Mesenchymal stem cell (in vitro differentiated cells and primary cell): Measurements from ENCODE around the gene CDKN2B-AS1.

Source experiments
- DNase-seq: peaks from one replicate; pipeline ENCODE4 v3.0.0-alpha.2; 2013
- H2AFZ ChIP-seq: one replicate; pipeline ENCODE4 v1.6.1; 2013; ENCODE audit warnings: low read depth, mild to moderate bottlenecking, control low read depth, inconsistent platforms, low read length, moderate library complexity
- H2AK5ac ChIP-seq: 2 replicates; pipeline ENCODE4 v1.6.1; 2013; ENCODE audit warnings: low read length, moderate library complexity, mild to moderate bottlenecking, inconsistent platforms; ENCODE audit not compliant: severe bottlenecking
- H2BK120ac ChIP-seq: one replicate; pipeline ENCODE4 v1.6.1; 2013; ENCODE audit warnings: low read depth, mild to moderate bottlenecking, inconsistent platforms, low read length, moderate library complexity
- H2BK12ac ChIP-seq, 2 experiments: one replicate each; pipeline ENCODE4 v1.6.1; 2013; ENCODE audit warnings: inconsistent platforms in 2 of 2, low read length in 2 of 2, mild to moderate bottlenecking in 2 of 2, moderate library complexity in 2 of 2, control low read depth in 1 of 2
- H2BK15ac ChIP-seq: one replicate; pipeline ENCODE4 v1.6.1; 2013; ENCODE audit warnings: mild to moderate bottlenecking, low read depth, inconsistent platforms; ENCODE audit not compliant: poor library complexity, severe bottlenecking
- H2BK5ac ChIP-seq: 2 replicates; pipeline ENCODE4 v1.6.1; 2013; ENCODE audit warnings: low read depth, mild to moderate bottlenecking, low read length, control low read depth, inconsistent platforms; ENCODE audit not compliant: poor library complexity, severe bottlenecking
- H3K14ac ChIP-seq, 2 experiments: one replicate each; pipeline ENCODE4 v1.6.1; 2013; ENCODE audit warnings: inconsistent platforms in 2 of 2, low read length in 2 of 2, control low read depth in 1 of 2, mild to moderate bottlenecking in 1 of 2, moderate library complexity in 1 of 2
- H3K18ac ChIP-seq, 2 experiments: one replicate each; pipeline ENCODE4 v1.6.1; 2013; ENCODE audit warnings: inconsistent platforms in 2 of 2, low read length in 2 of 2, control low read depth in 1 of 2, low read depth in 1 of 2, mild to moderate bottlenecking in 1 of 2
- H3K23ac ChIP-seq, 2 experiments: one replicate each; pipeline ENCODE4 v1.6.1; 2013; ENCODE audit warnings: inconsistent platforms in 2 of 2, low read length in 2 of 2, mild to moderate bottlenecking in 2 of 2, moderate library complexity in 2 of 2, control low read depth in 1 of 2
- H3K27ac ChIP-seq: 2 replicates; pipeline ENCODE4 v1.5.1; 2013; ENCODE audit warnings: mild to moderate bottlenecking, moderate library complexity, low read length, control low read depth, inconsistent platforms; ENCODE audit not compliant: poor library complexity, severe bottlenecking
- H3K27me3 ChIP-seq, 2 experiments: 2 replicates each; pipeline versions ENCODE4 v1.6.1 to v1.7.0; 2013; ENCODE audit warnings: low read length in 2 of 2, mild to moderate bottlenecking in 2 of 2, moderate library complexity in 2 of 2, control low read depth in 1 of 2, inconsistent platforms in 1 of 2; ENCODE audit not compliant: control insufficient read depth in 1 of 2, insufficient read depth in 1 of 2
- H3K36me3 ChIP-seq, 2 experiments: 2 replicates each; pipeline versions ENCODE4 v1.6.1 to v1.7.0; 2013; ENCODE audit warnings: low read length in 2 of 2, control low read depth in 1 of 2, inconsistent platforms in 1 of 2, low read depth in 1 of 2, mild to moderate bottlenecking in 1 of 2; ENCODE audit not compliant: insufficient read depth in 2 of 2, control insufficient read depth in 1 of 2
- H3K4ac ChIP-seq, 2 experiments: one replicate each; pipeline ENCODE4 v1.6.1; 2013; ENCODE audit warnings: inconsistent platforms in 2 of 2, low read length in 2 of 2, mild to moderate bottlenecking in 2 of 2, moderate library complexity in 2 of 2, control low read depth in 1 of 2, low read depth in 1 of 2
- H3K4me1 ChIP-seq: 2 replicates; pipeline ENCODE4 v1.6.1; 2013; ENCODE audit warnings: low read depth, low read length, control low read depth; ENCODE audit not compliant: control insufficient read depth, insufficient read depth
- H3K4me2 ChIP-seq: 2 replicates; pipeline ENCODE4 v1.6.1; 2013; ENCODE audit warnings: low read length, mild to moderate bottlenecking, inconsistent platforms; ENCODE audit not compliant: poor library complexity, severe bottlenecking
- H3K4me3 ChIP-seq, 2 experiments: 2 replicates each; pipeline versions ENCODE4 v1.5.1 to v1.7.0; 2013; ENCODE audit warnings: low read length in 2 of 2, mild to moderate bottlenecking in 2 of 2, control low read depth in 1 of 2, low read depth in 1 of 2; ENCODE audit not compliant: insufficient read depth in 1 of 2
- H3K79me1 ChIP-seq: replicated peaks from 2 replicates; pipeline ENCODE4 v1.6.1; 2013; ENCODE audit warnings: mild to moderate bottlenecking, control low read depth, low read length, inconsistent platforms; ENCODE audit not compliant: poor library complexity, severe bottlenecking
- H3K9ac ChIP-seq: 2 replicates; pipeline ENCODE4 v1.7.0; 2013; ENCODE audit warnings: mild to moderate bottlenecking, low read length, moderate library complexity
- H3K9me3 ChIP-seq: 2 replicates; pipeline ENCODE4 v1.7.0; 2013; ENCODE audit warnings: mild to moderate bottlenecking, low read length; ENCODE audit not compliant: control insufficient read depth
- H4K8ac ChIP-seq: one replicate; pipeline ENCODE4 v1.6.1; 2013; ENCODE audit warnings: inconsistent platforms, mild to moderate bottlenecking, low read length, moderate library complexity
- H4K91ac ChIP-seq: one replicate; pipeline ENCODE4 v1.6.1; 2013; ENCODE audit warnings: mild to moderate bottlenecking, low read length, inconsistent platforms
- WGBS: methylation state at CpG from one replicate; pipeline ENCODE4 v1.1.7; 2013; ENCODE audit warnings: mixed read lengths; 5-methylcytosine and 5-hydroxymethylcytosine counted together

CDKN2B-AS1 gene

GRCh38 chr9:22008717-22009505 lies 14.3 kb downstream of the CDKN2B-AS1 start, which contains the start of gene CDKN2B:
TSS of gene CDKN2B (minus strand) at chr9:22009305. CDS start at chr9:22008953, 352 bp downstream.
- peak within 1 kb of the TSS; percentile 95 to 97 for H3K18ac ChIP-seq
- peak within 1 kb of the TSS; percentile 46 for H2AFZ ChIP-seq
- DNase-seq, result peak; percentile 97
- no peaks in the 10 kb centered on the region for H3K27me3 ChIP-seq
- no peak within 1 kb of the TSS for H2BK15ac ChIP-seq
- H3K4me1 ChIP-seq, result peaks cover 13% of the 10 kb centered on the region
- H2BK120ac ChIP-seq, result peak within 1 kb of the TSS; percentile 97
- H2AK5ac ChIP-seq, result no peak within 1 kb of the TSS
- peak within 1 kb of the TSS; percentile 85 for H4K8ac ChIP-seq
- peak within 1 kb of the TSS; percentile 88 for H4K91ac ChIP-seq
- peak within 1 kb of the TSS; percentile 92 for H3K4me2 ChIP-seq
- under 1% methylated on average over 86 of the region's 86 CpGs for WGBS
- peaks cover 18 to 25% of the 10 kb centered on the region in 2 experiments for H3K36me3 ChIP-seq
- peak within 1 kb of the TSS; percentile 95 for H2BK5ac ChIP-seq
- H2BK12ac ChIP-seq, result peak within 1 kb of the TSS; percentile 51 to 79
- H3K9ac ChIP-seq, result peak within 1 kb of the TSS; percentile 98
- H3K27ac ChIP-seq, result peak within 1 kb of the TSS; percentile 96
- peak within 1 kb of the TSS; percentile 21 to 82 for H3K14ac ChIP-seq
- H3K4me3 ChIP-seq, result peak within 1 kb of the TSS; percentile 89 to 93
- peaks cover 21% of the 10 kb centered on the region for H3K79me1 ChIP-seq
- H3K9me3 ChIP-seq, result no peaks in the 10 kb centered on the region
- H3K23ac ChIP-seq, result peak within 1 kb of the TSS in 1 of 2 experiments; percentile 46
- peak within 1 kb of the TSS; percentile 87 to 94 for H3K4ac ChIP-seq

- peaks cover 23% of the 10 kb centered on the region for H3K79me1 ChIP-seq
- no peak overlapping the region for H2BK120ac ChIP-seq
- peak overlapping the region; percentile 36 for H4K8ac ChIP-seq
- no peak overlapping the region for H2BK5ac ChIP-seq
- 2% methylated on average over 4 of the region's 6 CpGs for WGBS
- no peak overlapping the region for H3K18ac ChIP-seq
- H4K91ac ChIP-seq, result no peak overlapping the region
- no peak overlapping the region for H2BK12ac ChIP-seq
- no peaks in the 10 kb centered on the region for H3K27me3 ChIP-seq
- no peak overlapping the region for H3K23ac ChIP-seq
- peaks cover 13% of the 10 kb centered on the region for H3K4me1 ChIP-seq
- peaks cover 18 to 19% of the 10 kb centered on the region in 2 experiments for H3K36me3 ChIP-seq
- H2AK5ac ChIP-seq, result no peak overlapping the region
- H3K4ac ChIP-seq, result no peak overlapping the region
- H2BK15ac ChIP-seq, result no peak overlapping the region
- no peaks in the 10 kb centered on the region for H3K9me3 ChIP-seq
- no peak overlapping the region for H2AFZ ChIP-seq
- no peak for DNase-seq
- H3K14ac ChIP-seq, result no peak overlapping the region
- H3K9ac ChIP-seq, result peak overlapping the region; percentile 79
- H3K4me3 ChIP-seq, result peak overlapping the region; percentile 41 to 93
- peak overlapping the region; percentile 49 for H3K27ac ChIP-seq
- H3K4me2 ChIP-seq, result peak overlapping the region; percentile 92
Observed at GRCh38 chr9:22009506-22009867, 14.9 kb downstream of the CDKN2B-AS1 start.

GRCh38 chr9:22010866-22011625 lies 16.5 kb downstream of the CDKN2B-AS1 start:
- no peak overlapping the region for H3K23ac ChIP-seq
- no peak overlapping the region for H3K9ac ChIP-seq
- no peak overlapping the region for H2BK120ac ChIP-seq
- no peak overlapping the region for H4K91ac ChIP-seq
- peaks cover 14% of the 10 kb centered on the region for H3K79me1 ChIP-seq
- no peak overlapping the region for H3K18ac ChIP-seq
- no peak overlapping the region for H4K8ac ChIP-seq
- H3K14ac ChIP-seq, result no peak overlapping the region
- no peak overlapping the region for H3K27ac ChIP-seq
- DNase-seq, result peak; percentile 57
- H2AK5ac ChIP-seq, result no peak overlapping the region
- H3K4me2 ChIP-seq, result no peak overlapping the region
- no peak overlapping the region for H2BK15ac ChIP-seq
- H2AFZ ChIP-seq, result no peak overlapping the region
- H3K4me3 ChIP-seq, result no peak overlapping the region
- H3K4me1 ChIP-seq, result peaks cover 4% of the 10 kb centered on the region
- no peaks in the 10 kb centered on the region for H3K27me3 ChIP-seq
- no peak overlapping the region for H2BK5ac ChIP-seq
- no peak overlapping the region for H2BK12ac ChIP-seq
- H3K36me3 ChIP-seq, result peaks cover 4 to 6% of the 10 kb centered on the region in 2 experiments
- no peak overlapping the region for H3K4ac ChIP-seq
- H3K9me3 ChIP-seq, result no peaks in the 10 kb centered on the region
- WGBS, result 10% methylated on average over 9 of the region's 13 CpGs

- H3K9me3 ChIP-seq, result no peaks in the 10 kb centered on the region
- no peak overlapping the region for H3K4me2 ChIP-seq
- peaks cover 32% of the 10 kb centered on the region for H3K79me1 ChIP-seq
- H3K4me3 ChIP-seq, result no peak overlapping the region
- 97% methylated on average over 3 of the region's 3 CpGs for WGBS
- H3K4ac ChIP-seq, result no peak overlapping the region
- H3K23ac ChIP-seq, result no peak overlapping the region
- no peak overlapping the region for H2BK120ac ChIP-seq
- no peak overlapping the region for H2AK5ac ChIP-seq
- no peak overlapping the region for H2BK5ac ChIP-seq
- H3K27ac ChIP-seq, result no peak overlapping the region
- peaks cover 0 to 9% of the 10 kb centered on the region in 2 experiments for H3K36me3 ChIP-seq
- no peak overlapping the region for H2BK12ac ChIP-seq
- DNase-seq, result no peak
- H3K27me3 ChIP-seq, result no peaks in the 10 kb centered on the region
- H3K4me1 ChIP-seq, result peaks cover 2% of the 10 kb centered on the region
- no peak overlapping the region for H2BK15ac ChIP-seq
- H3K9ac ChIP-seq, result no peak overlapping the region
- H3K14ac ChIP-seq, result no peak overlapping the region
- H3K18ac ChIP-seq, result no peak overlapping the region
- H4K91ac ChIP-seq, result no peak overlapping the region
- no peak overlapping the region for H2AFZ ChIP-seq
- H4K8ac ChIP-seq, result no peak overlapping the region
Observed at GRCh38 chr9:22022396-22022795, 27.8 kb downstream of the CDKN2B-AS1 start.
